ENCODE measurements around the gene TBCD.
A peak's percentile ranks its signal among the peaks of the same experiment; 100 is the strongest.

TBCD gene

DNA sequence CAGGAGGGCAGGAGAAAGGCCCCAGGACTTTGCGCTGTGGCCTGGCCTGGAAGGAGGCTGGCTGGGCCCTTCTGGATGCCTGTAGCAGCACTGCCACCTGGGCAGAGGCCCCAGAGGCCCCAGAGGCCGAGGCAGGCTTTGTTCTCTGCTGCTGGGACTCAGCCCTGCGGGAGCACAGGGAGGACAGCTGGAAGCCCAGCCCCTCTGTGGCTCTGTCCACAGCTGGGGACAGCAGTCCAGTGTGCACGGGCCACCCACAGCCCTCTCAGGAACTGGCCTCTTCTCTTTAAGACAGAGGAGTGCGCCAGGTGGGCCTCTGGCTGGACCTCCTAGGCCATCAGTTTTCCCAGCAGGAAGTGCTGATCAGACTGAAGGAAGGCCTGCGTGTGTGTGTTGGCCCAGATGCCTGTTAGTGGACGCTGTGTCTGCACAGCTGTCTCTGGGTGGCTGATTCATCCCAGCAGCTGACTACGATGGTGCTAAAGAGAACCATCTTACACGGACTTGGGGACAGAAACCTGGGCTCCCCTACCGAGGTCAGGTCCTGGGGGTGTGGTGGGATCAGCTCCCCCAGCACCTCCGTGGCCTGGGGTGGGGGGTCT is 114.8 kb downstream of the TBCD start:
- DNase-seq (no peak), ATAC-seq (replicated peaks) (no peak)
- Mint-ChIP-seq H3K27me3 (peaks cover 8 to 22% of the 10 kb centered on the region in 2 donors), H3K4me3 (no peak overlapping the region), H3K27ac (peak overlapping the region; percentile 86), H3K36me3 (peaks cover 35 to 39% of the 10 kb centered on the region in 2 donors), H3K4me1 (peaks cover 71 to 94% of the 10 kb centered on the region in 2 donors), H3K9me3 (no peaks in the 10 kb centered on the region)

DNA sequence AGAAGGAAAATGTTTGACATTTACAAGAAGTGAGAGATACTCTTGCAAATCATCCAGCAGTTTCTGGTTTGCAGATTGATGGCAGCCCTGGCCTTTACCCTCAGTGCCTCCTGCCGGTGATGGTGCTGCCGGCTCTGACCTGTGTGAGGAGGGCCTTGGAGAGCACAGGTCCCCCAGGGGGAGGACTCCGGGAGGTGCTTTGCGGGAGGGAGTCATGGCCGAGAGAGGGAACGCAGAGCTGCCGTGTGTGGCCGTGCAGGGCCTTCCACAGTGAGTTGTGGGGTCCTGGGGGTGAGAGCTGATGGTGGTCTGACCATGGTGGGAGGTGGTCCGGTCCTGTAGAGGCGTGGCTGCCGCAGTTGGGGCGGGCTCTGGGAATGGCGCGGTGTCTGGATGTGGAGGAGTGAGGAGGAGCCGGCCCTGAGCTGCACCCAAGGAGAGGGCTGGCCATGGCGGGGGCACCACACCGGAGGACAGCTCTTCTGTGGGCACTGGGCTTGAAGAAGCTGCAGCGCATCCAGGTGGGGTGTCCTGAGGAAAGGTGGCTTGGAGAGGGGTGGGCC is 116.0 kb downstream of the TBCD start:
- peak overlapping the region; percentile 25 to 56 for H3K4me3 Mint-ChIP-seq
- H3K4me1 Mint-ChIP-seq: peaks cover 70 to 97% of the 10 kb centered on the region in 2 donors
- H3K27ac Mint-ChIP-seq: peak overlapping the region; percentile 93

DNA sequence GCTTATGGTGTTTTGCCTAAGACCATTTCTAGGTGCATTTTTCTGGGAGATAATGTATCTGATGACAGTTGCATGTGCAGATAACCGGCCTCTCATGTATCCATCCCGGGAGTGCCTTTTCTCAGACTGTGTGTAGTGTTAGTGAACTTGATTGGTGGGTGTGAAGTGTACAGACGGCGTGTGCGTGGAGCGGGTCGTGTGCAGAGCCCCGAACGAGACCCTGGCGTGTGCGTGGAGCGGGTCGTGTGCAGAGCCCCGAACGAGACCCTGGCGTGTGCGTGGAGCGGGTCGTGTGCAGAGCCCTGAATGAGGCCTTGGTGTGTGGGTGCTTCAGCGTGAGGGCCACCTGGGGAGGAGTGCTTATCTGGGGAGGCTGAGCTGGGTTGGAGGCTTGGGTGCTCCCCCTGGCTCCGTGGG is 116.9 kb downstream of the TBCD start:
- peaks cover 37 to 46% of the 10 kb centered on the region in 2 donors for H3K36me3 Mint-ChIP-seq
- peaks cover 67 to 97% of the 10 kb centered on the region in 2 donors for H3K4me1 Mint-ChIP-seq
- peak overlapping the region; percentile 80 for H3K27ac Mint-ChIP-seq

More for the DNA sequence above, 116.0 kb downstream of the TBCD start:
- Mint-ChIP-seq H3K36me3 (peaks cover 33 to 40% of the 10 kb centered on the region in 2 donors), H3K27me3 (peaks cover 8 to 22% of the 10 kb centered on the region in 2 donors), H3K9me3 (no peaks in the 10 kb centered on the region)
- ATAC-seq (replicated peaks) (no peak), DNase-seq (no peak)

DNA sequence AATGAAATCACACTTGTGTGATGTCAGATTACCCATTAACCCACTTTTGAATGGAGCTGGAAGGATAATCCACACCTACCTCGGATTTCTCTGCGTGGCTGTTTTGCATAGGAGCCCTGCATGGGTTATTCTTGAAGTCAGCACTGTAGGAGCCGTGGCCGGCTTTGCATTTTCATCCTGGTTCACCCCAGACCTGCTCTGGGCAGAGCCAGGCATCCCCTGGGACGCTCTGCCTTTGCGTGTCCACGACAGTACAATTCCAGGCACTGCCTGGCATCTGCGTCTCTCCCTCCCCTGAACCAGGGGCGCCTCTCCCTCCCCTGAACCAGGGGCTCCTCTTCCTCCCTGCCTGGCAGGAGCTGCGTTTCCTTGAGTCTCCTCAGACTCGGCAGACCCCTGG is 117.7 kb downstream of the TBCD start:
- no peaks in the 10 kb centered on the region for H3K9me3 Mint-ChIP-seq
- ATAC-seq (replicated peaks): no peak
- peaks cover 63 to 94% of the 10 kb centered on the region in 2 donors for H3K4me1 Mint-ChIP-seq
- H3K27me3 Mint-ChIP-seq: peaks cover 8 to 22% of the 10 kb centered on the region in 2 donors
- H3K36me3 Mint-ChIP-seq: peaks cover 33 to 48% of the 10 kb centered on the region in 2 donors
- peak overlapping the region; percentile 93 for H3K27ac Mint-ChIP-seq
- DNase-seq: no peak
- H3K4me3 Mint-ChIP-seq: peak overlapping the region; percentile 5 to 61

More for the DNA sequence above, 116.9 kb downstream of the TBCD start:
- ATAC-seq (replicated peaks) (no peak), DNase-seq (no peak)
- Mint-ChIP-seq H3K27me3 (peaks cover 8 to 22% of the 10 kb centered on the region in 2 donors), H3K9me3 (no peaks in the 10 kb centered on the region), H3K4me3 (peak overlapping the region in 1 of 2 donors; percentile 50)

DNA sequence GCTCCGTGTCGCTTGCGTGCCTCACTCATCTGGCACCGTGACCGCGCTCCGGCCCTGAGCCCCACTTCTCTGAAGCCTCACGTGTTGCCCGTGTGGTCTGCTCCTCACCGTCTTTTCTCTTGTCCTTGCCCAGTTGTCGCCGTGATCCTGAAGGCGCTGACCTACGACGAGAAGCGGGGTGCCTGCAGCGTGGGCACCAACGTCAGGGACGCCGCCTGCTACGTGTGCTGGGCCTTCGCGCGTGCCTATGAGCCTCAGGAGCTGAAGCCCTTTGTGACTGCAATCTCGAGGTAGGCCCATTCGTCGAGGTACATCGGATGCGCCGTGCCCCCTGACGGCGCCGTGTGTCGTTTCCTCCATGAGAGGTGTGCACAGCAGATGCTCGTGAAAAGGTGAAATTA is 118.2 kb downstream of the TBCD start:
- DNase-seq (no peak), ATAC-seq (replicated peaks) (no peak)
- Mint-ChIP-seq H3K4me1 (peaks cover 64 to 94% of the 10 kb centered on the region in 2 donors), H3K36me3 (peaks cover 38 to 52% of the 10 kb centered on the region in 2 donors), H3K27me3 (peaks cover 8 to 22% of the 10 kb centered on the region in 2 donors), H3K4me3 (peak overlapping the region; percentile 61 to 71), H3K9me3 (no peaks in the 10 kb centered on the region), H3K27ac (peak overlapping the region; percentile 93)

DNA sequence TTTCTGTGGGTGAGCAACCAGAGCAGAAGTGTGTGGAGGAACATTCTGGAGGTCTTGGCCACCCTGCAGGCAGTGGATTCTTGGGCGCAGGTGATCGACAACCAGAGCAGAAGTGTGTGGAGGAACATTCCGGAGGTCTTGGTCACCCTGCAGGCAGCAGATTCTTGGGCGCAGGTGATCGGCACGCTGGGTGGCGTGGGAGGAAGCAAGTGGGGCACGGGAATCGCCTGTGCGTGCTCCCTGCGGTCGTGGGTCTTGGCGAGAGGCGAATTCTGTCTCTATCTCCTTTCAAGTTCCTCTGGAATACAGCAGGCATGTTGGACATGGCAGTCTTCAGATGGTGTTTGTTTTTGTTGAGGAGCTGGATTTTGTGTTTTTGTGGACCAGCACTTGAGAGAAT is 118.7 kb downstream of the TBCD start:
- no peak for ATAC-seq (replicated peaks)
- Mint-ChIP-seq H3K36me3 (peaks cover 38 to 57% of the 10 kb centered on the region in 2 donors), H3K27ac (peak overlapping the region; percentile 93), H3K4me3 (peak overlapping the region; percentile 62 to 71), H3K4me1 (peaks cover 60 to 94% of the 10 kb centered on the region in 2 donors), H3K9me3 (no peaks in the 10 kb centered on the region), H3K27me3 (peaks cover 8 to 22% of the 10 kb centered on the region in 2 donors)
- no peak for DNase-seq

DNA sequence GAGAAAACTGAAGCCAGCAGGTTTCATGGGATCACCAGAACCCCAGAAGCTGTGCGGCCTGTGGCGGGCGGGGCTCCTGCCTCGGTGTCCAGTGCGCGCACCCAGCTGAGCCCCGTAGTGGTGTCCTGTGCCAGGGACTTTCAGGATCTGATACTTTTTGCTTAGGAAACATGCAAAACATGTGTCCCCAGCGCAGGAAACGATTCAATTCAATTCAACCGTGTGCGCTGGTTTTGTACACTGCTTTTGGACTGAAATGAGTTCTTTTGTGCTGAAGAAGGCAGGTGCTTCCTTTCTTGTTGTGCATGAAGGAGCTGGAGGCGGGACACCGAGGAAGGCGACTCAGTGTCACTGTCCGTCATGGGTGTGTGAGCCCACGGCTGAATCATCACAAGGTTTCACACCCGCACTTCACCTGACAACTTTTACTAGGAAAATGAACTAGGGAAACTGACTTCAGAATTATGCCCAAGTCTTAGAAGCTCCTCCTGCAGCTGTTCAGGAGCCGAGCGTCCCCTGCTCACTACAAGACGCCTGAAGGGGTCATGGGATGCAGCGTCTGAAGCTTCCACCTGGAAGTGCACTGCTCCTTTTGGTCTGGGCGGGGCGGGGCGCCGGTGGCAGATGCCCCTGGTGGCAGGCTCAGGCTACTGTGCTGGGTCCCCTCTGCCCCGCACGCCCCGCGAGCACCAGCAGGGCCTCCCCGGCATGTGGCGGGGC is 119.4 kb downstream of the TBCD start:
- Mint-ChIP-seq H3K9me3 (no peaks in the 10 kb centered on the region), H3K4me1 (peaks cover 58 to 92% of the 10 kb centered on the region in 2 donors), H3K27ac (peak overlapping the region; percentile 93), H3K27me3 (peaks cover 8 to 22% of the 10 kb centered on the region in 2 donors), H3K4me3 (peak overlapping the region; percentile 62 to 71), H3K36me3 (peaks cover 38 to 60% of the 10 kb centered on the region in 2 donors)
- peak; percentile 90 for DNase-seq
- peak; percentile 88 to 91 for ATAC-seq (replicated peaks)

DNA sequence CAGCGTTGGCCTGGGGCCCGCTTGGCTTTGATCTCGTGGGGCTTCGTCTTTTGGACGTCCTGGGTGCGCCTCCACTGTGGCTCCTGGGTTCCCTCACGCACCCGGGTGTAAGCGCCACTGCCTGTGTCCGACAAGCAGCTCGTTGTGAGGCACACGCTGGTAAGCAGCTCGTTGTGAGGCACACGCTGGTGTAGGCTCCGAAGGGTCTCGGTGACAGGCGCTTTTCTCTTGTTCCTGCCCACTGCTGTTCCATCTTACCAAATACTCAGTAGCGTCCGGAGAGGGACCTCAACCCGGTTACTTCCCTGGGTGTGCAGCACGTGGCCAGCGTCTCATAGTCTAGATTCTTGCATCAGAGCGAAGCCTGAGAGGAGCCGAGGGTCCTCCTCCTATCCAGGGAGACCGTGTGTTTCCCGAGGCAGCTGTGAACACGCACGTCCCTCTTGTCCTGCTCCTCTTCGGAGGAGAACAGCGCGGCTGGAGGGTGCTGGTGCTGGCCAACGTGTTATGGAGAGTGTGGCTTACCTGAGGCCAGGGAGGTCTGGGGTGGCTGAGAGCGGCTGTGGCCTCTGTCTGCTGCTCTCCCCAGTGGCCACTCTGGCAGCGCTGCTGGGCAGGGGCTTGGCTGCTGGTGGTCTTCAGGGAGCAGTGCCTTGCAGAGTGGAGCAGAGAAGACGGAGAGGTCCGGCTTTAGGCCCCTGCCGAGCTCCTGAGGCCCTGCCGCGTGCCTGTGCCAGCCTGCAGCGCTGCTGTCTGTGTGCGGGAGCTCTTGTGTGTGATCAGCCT is 120.1 kb downstream of the TBCD start:
- ATAC-seq (replicated peaks) (no peak), DNase-seq (no peak)
- Mint-ChIP-seq H3K4me1 (peaks cover 56 to 92% of the 10 kb centered on the region in 2 donors), H3K36me3 (peaks cover 38 to 60% of the 10 kb centered on the region in 2 donors), H3K27ac (peak overlapping the region; percentile 93), H3K4me3 (peak overlapping the region; percentile 48 to 62), H3K9me3 (no peaks in the 10 kb centered on the region), H3K27me3 (peaks cover 8 to 22% of the 10 kb centered on the region in 2 donors)

DNA sequence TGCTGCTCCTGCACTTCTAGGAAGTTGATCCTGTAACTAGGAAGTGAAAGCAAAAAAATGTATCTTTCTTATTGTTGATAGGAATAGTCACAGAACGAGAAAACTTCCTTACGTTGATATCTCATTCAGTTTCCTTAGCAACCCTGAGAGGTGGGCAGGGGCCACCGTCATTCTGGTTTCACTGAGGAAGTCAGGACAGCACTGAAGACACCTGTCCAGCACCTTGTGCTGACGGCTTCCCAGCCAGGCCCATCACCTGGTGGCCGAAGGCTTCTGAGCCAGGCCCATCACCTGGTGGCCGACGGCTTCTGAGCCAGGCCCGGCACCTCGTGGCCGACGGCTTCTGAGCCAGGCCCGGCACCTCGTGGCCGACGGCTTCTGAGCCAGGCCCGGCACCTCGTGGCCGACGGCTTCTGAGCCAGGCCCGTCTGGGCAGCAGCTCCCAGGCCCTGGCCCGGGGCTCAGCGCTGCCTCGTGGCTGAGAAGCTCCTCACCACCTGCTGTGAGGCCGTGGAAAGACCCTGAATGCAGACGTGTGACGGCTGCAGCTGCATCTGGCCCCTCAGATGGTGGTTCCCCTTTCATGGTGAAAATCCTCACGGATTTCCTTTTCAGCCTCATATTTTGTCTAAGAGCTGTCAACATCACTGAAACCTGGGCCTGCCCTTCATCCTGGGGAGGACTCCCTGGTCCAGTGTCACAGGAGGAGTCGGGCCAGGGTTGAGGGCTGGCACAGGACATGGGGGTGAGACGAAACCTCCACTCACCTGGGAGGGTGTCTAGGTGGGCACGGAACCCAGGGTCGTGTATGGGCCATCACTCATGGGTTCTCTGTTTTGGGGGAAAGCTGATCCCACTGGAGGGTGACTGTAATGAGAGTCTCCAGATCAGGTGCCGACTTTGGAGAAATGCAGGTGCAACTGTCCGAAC is 121.0 kb downstream of the TBCD start:
- peaks cover 49 to 92% of the 10 kb centered on the region in 2 donors for H3K4me1 Mint-ChIP-seq
- peak; percentile 68 for DNase-seq
- peak; percentile 48 to 57 for ATAC-seq (replicated peaks)
- no peaks in the 10 kb centered on the region for H3K9me3 Mint-ChIP-seq
- H3K36me3 Mint-ChIP-seq: peaks cover 32 to 53% of the 10 kb centered on the region in 2 donors
- H3K27me3 Mint-ChIP-seq: peaks cover 6 to 16% of the 10 kb centered on the region in 2 donors
- peak overlapping the region; percentile 93 for H3K27ac Mint-ChIP-seq
- H3K4me3 Mint-ChIP-seq: peak overlapping the region; percentile 13 to 32

DNA sequence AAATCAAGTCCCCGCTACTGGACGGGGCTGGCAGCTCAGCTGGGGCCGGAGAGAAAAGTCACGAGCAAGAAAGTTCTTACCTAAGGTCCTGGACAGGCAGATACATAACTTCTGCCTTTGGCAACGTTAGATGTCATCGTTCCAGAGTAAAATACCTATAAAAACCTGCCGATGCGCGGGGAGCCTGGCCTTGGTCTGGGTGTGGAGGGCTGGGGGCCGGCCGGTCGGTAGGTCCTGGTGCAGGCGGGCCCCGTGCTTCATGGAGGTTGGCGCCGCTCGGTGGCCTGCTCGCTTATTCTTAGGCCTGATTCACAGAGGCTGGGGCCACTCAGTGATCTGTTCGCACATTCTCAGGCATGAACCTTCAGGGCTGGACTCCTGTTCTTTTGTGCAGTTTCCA is 121.7 kb downstream of the TBCD start:
- Mint-ChIP-seq H3K4me1 (peaks cover 52 to 92% of the 10 kb centered on the region in 2 donors), H3K4me3 (no peak overlapping the region), H3K9me3 (no peaks in the 10 kb centered on the region), H3K36me3 (peaks cover 29 to 55% of the 10 kb centered on the region in 2 donors), H3K27me3 (peaks cover 3 to 12% of the 10 kb centered on the region in 2 donors), H3K27ac (peak overlapping the region; percentile 91)
- no peak for ATAC-seq (replicated peaks)
- DNase-seq: no peak

DNA sequence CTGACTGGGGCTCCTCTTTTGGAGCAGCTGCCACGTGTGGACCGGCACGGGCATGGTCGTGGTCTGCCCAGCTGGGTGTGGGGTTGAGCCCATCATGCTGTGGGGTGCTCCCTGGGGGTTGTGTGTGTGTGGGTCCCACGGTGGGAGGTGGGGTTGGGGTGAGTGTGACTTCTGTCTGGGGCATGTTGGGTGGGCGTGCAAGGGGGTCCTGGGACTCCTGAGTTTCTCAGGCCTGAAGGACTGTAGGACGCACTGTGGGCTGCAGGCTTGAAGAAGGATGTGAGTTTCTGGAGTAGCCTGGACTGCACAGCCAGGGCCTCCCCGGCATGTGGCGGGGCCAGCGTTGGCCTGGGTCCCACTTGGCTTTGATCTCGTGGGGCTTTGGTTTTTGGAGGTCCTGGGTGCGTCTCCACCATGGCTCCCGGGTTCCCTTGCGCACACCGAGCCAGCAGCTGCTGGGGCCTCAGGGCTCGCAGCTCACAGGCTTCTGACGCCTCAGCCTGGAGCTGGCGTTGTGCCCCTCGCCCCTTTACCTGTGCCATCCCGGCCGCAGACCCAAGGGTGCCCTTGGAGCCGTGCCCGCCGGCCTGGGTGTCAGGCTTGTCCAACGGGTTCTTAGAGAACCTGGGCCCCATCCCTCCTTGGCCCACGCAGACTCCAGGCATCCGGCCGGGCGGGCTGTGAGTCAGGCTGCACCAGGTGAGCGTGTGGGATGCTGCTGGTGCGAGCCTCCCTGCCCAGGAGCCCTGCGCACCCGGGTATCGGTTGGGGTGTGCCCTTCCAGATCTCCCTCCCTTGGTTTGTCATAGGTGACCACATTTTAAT is 122.4 kb downstream of the TBCD start:
- H3K4me3 Mint-ChIP-seq: no peak overlapping the region
- peaks cover 54 to 94% of the 10 kb centered on the region in 2 donors for H3K4me1 Mint-ChIP-seq
- H3K9me3 Mint-ChIP-seq: no peaks in the 10 kb centered on the region
- peak overlapping the region; percentile 51 for H3K27ac Mint-ChIP-seq
- ATAC-seq (replicated peaks) (no peak), DNase-seq (no peak)
- peaks cover 0 to 7% of the 10 kb centered on the region in 2 donors for H3K27me3 Mint-ChIP-seq
- H3K36me3 Mint-ChIP-seq: peaks cover 29 to 58% of the 10 kb centered on the region in 2 donors

DNA sequence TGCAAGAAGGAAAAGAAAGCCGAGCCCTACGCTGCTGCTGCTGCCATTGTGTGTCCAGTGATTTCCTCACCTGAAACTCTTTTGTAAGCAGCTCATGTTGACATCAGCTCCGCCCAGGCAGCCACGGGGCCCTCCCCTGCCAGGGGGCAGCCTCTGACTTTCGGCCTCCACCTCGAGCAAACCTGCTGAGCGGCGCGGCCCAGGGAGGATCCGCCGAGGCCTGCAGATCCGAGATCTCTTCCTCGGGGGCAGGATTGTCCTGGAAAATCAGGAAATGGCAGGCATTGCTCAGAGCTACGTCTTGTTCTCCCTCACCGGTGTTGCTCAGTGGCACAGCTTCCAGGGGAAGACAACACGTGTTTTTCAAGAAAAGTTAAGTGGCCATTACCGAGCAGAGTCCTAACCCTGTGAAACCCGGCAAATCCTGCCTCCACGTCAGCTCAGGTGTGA is 123.6 kb downstream of the TBCD start:
- peaks cover 0 to under 1% of the 10 kb centered on the region in 2 donors for H3K27me3 Mint-ChIP-seq
- DNase-seq: no peak
- H3K9me3 Mint-ChIP-seq: no peaks in the 10 kb centered on the region
- ATAC-seq (replicated peaks): no peak
- H3K4me1 Mint-ChIP-seq: peaks cover 52 to 95% of the 10 kb centered on the region in 2 donors
- H3K27ac Mint-ChIP-seq: no peak overlapping the region
- H3K36me3 Mint-ChIP-seq: peaks cover 33 to 61% of the 10 kb centered on the region in 2 donors
- no peak overlapping the region for H3K4me3 Mint-ChIP-seq

Data from stimulated activated naive B cell treated with anti-CD40 and anti-IgM and Interleukin-4, amounts not matched to agents 10 μg/mL and 1 μg/mL and 100 μg/mL, for 72 hours (primary cell).